ENCODE measurements around the gene HOXA11. TPM values are rescaled to one million over a fixed set of nuclear protein-coding genes. Genes with fewer than 3 reads are reported as not detected.

The HOXA11 gene
- total and polyA plus RNA-seq, 11 donors, result not detected

DNA sequence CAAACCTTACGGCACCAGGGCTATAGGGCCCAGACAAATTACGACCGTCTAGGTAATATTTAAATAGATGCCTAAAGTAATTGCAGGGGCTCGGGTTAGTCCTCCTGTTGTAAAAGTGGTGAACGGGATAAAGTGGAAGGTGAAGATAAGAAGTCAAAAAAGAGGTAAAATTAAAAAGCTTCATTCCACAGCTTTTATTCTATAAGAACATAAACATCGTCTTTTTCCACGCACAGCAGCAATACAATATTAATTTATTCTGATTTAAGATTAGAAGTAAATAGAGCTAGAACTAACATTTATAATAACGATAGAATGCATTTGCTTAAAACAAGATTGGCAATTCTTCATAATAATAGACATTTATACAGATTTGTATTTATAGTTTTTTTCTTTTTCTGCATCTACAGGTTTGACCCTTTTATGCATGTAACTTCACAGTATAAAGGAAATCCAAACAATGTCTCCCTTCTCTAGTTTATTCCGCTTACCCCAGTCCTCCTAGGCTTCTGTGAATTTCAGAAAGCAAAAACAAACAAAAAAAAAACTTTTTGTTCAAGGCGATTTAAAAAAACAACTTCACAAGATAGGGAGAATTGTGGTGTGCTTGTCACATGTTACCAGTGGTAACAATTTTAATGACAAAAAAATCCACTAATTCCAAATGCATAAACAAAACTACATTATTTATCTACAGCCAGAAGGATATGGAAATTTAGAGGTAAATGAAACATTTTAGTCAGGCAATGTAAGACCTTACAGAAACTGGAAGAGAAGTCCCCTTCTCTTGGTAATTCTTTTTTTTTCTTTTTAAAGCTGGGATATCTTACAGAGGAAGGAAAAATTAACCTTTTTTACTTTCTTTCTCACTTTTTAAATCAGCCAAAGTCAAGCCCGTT lies 14.4 kb downstream of the HOXA11 start:
- ATAC-seq (no peak), DNase-seq (no peak)
- Histone ChIP-seq H3K27me3 (peaks cover 91 to 100% (median 99%) of the 10 kb centered on the region in 9 donors), H3K36me3 (no peaks in the 10 kb centered on the region), H3K9me3 (no peaks in the 10 kb centered on the region), H3K27ac (peak overlapping the region in 1 of 12 donors; percentile 91), H3K4me1 (peaks cover 0 to 54% (median 21%) of the 10 kb centered on the region in 12 donors), H3K4me3 (peak overlapping the region in 1 of 12 donors; percentile 6)
- WGBS, 4 donors, result 15 to 20% (median 17%) methylated on average over 11 of the region's 11 CpGs
- TF ChIP-seq CTCF (IDR thresholded peaks at IDR 0.05) (no peak), POLR2A (IDR thresholded peaks at IDR 0.05) (no peak)
- intact Hi-C loops (cut with DNase I), result loop anchor here in 1 of 10 donors (10.0 kb wide), 1 partner anchor 1306 kb away; no protein-coding TSS in a partner anchor

DNA sequence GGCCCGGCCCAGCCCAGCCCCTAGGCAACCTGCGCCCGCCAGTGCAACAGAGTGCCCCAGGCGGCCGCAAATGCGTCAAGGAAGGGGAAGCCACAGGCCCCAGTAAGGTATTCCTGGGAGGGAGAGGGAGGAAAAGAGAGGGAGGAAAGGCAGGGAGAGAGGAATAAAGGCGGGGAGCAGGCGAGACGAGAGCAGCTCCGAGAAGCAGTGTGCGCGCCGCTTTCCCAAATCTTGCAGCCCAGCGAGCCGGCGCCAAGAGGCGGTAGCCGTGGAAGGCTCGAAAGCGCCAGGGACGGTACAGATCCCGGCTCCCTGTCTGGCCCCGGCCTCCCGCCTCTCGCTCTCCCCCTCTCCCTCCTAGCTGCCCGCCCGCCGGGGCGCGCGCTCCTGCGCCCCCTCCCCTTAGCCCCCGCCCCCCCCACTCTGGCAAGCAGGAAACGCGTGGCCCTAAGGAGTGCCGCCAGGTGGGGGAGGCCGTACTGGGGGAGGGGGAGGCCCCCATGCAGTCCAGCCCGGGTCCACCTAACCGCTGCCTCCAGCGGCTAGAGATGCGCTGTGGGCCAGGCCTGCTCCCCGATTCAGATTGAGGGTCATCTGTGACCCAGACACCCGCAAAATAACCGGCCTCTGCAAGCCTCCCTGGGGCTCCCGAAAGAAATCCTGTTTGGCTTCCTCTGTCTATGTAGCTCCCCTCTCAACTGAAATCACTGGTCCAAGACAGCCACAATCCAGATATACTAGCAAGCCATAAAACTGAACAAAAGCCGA lies 15.2 kb downstream of the HOXA11 start:
- Histone ChIP-seq H3K9me3 (no peaks in the 10 kb centered on the region), H3K27me3 (peaks cover 91 to 100% (median 99%) of the 10 kb centered on the region in 9 donors), H3K36me3 (no peaks in the 10 kb centered on the region), H3K4me1 (peaks cover 0 to 63% (median 21%) of the 10 kb centered on the region in 12 donors), H3K27ac (peak overlapping the region in 1 of 12 donors; percentile 91), H3K4me3 (peak overlapping the region in 1 of 12 donors; percentile 12)
- TF ChIP-seq POLR2A (IDR thresholded peaks at IDR 0.05) (no peak), CTCF (IDR thresholded peaks at IDR 0.05) (no peak)
- intact Hi-C loops (cut with DNase I), result loop anchor here in 8 of 10 donors (10.0 kb wide), 6 partner anchors 805 to 1315 kb away; no protein-coding TSS in a partner anchor
- ATAC-seq (no peak), DNase-seq (peak in 2 of 5 donors; percentile 17 to 56)
- 2 to 7% (median 5%) methylated on average over 25 to 46 of the region's 46 CpGs for WGBS, 4 donors

DNA sequence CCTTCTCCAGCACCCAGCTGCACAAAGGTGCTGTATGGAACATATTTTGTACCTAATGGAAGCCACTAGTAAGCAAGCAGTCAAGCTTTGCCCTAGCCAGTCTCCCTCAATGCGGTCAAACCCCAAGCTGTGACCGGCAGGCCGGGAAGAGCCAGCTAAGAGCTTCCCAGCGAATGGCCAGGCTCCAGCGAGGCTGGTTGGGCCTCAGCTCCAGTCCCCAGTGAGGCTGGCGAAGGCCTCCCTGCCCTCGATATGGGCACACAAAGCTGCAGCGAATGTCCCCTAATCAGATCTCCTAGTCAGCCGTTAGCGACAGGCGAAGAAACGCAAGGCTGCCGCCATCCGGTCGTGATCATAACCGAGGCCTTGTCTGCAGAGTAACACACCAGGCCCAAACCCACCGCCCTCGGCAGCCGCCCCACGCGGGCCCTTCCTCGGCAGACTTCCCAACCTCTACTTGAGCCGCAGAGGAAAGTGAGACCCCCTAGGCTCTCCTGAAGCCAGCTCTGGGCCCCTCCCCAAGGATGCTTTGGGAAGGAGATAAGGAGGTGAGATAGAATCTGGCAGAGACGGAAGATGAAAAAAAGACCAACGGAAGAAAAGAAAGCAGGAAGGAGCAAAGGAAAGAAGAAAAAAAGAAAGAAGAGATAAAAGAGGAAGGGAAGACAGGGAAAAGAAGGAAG lies 16.6 kb downstream of the HOXA11 start:
- peaks cover 0 to 63% (median 16%) of the 10 kb centered on the region in 12 donors for H3K4me1 ChIP-seq
- no peak overlapping the region for H3K4me3 ChIP-seq
- peak in 2 of 5 donors; percentile 1 to 49 for DNase-seq
- no peak for TF ChIP-seq CTCF (IDR thresholded peaks at IDR 0.05)
- TF ChIP-seq POLR2A (IDR thresholded peaks at IDR 0.05), result no peak
- H3K36me3 ChIP-seq, result no peaks in the 10 kb centered on the region
- peaks cover 90 to 100% (median 99%) of the 10 kb centered on the region in 9 donors for H3K27me3 ChIP-seq
- no peak for ATAC-seq
- 13 to 23% (median 19%) methylated on average over 15 to 25 of the region's 25 CpGs for WGBS, 4 donors
- intact Hi-C loops (cut with DNase I), result loop anchor here in 7 of 10 donors (10.0 kb wide), 6 partner anchors 804 to 1314 kb away; no protein-coding TSS in a partner anchor
- peak overlapping the region in 1 of 12 donors; percentile 91 for H3K27ac ChIP-seq
- no peaks in the 10 kb centered on the region for H3K9me3 ChIP-seq

Data from heart left ventricle (tissue), 16 donors.